DMS153 (cell line): Measurements from ENCODE around the gene HNRNPCL4.
"Not testable (repeated sequence)": the region's sequence is repeated elsewhere in the genome, so short reads cannot be mapped to it uniquely, and the experiment has no call there.

ENCODE experiments used
- DNase-seq: peaks from one replicate; lab custom pipeline; 2025; lab: John Stamatoyannopoulos, UW

HNRNPCL4 gene

GRCh38 chr1:13165531-13165930 is at the start of gene HNRNPCL4:
HNRNPCL4 (minus strand) TSS chr1:13165631; CDS start chr1:13165467, 164 bp downstream.
- DNase-seq, result not testable (repeated sequence)

GRCh38 chr1:13208712-13209111 is 43.3 kb upstream of the HNRNPCL4 start:
- not testable (repeated sequence) for DNase-seq

- not testable (repeated sequence) for DNase-seq
These were observed 35.9 kb upstream of the HNRNPCL4 start, which contains the start of gene PRAMEF13 for GRCh38 chr1:13201309-13201708. PRAMEF13 (minus strand) TSS chr1:13201409; CDS start chr1:13199589, 1,820 bp downstream.

DNA sequence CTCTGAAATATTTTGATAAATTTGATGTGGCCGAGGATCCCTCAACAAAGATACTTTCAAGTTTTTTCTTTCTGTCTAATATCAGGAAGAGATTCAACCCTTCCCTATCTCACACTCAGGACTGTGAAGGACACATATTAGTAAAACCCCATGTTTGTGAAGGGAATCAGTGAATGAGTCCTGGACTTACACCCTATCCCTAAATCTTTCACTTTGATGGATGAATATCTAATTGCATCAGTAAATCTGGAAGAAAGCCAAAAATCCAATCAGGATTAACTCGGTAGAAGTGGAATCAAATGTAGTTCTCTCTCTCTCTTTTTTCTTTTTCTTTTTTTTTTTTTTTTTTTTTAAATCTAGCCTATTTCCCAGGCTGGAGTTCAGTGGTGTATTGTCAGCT is 6.1 kb upstream of the HNRNPCL4 start, which contains the start of gene PRAMEF9:
TSS of gene PRAMEF9 (plus strand) at position 301 of the 400 bp plus-strand sequence. CDS start 3,433 bp downstream, outside the sequence.
- not testable (repeated sequence) for DNase-seq

- DNase-seq, result not testable (repeated sequence)
These were observed 9.5 kb downstream of the HNRNPCL4 start, which contains the start of gene PRAMEF26 for GRCh38 chr1:13155909-13156308. PRAMEF26 (minus strand) TSS chr1:13156009; CDS start chr1:13153095, 2,914 bp downstream.

GRCh38 chr1:13116754-13117153 is 48.7 kb downstream of the HNRNPCL4 start, which contains the start of gene HNRNPCL2:
HNRNPCL2 (minus strand) TSS chr1:13116854; CDS start chr1:13116400, 454 bp downstream.
- DNase-seq, result not testable (repeated sequence)
